ENCODE data around the gene PROZ. TPM values are rescaled to one million over a fixed set of nuclear protein-coding genes. Genes with fewer than 3 reads are reported as not detected.
A peak's percentile ranks its signal among the peaks of the same experiment; 100 is the strongest.

PROZ gene
- total RNA-seq, 1 experiment from 2014 or later: not detected

- Histone ChIP-seq H3K27me3 (ENCODE audit: low read length) (no peaks in the 10 kb centered on the region), H3K9me2 (replicated peaks; ENCODE audit: low read length) (no peaks in the 10 kb centered on the region), H3K4me3 (ENCODE audit: low read length) (no peak overlapping the region), H3K27ac (ENCODE audit: low read length) (no peak overlapping the region), H3K4me1 (ENCODE audit: insufficient read depth, low read length) (peaks cover 24% of the 10 kb centered on the region), H3F3A (ENCODE audit: low read length, unreplicated experiment) (no peaks in the 10 kb centered on the region), H3K9ac (ENCODE audit: low read length) (no peak overlapping the region), H2AFZ (ENCODE audit: low read length) (no peak overlapping the region), H3K4me2 (ENCODE audit: low read length) (peak overlapping the region; percentile 31), H3K36me3 (ENCODE audit: low read depth, low read length) (0 out of 2 replicates have a peak, but pooled peaks cover 3% of the 10 kb centered on the region), H4K20me1 (ENCODE audit: low read length) (peaks cover 11% of the 10 kb centered on the region; the same call in 1 of the 2 replicates), H3K79me2 (ENCODE audit: low read length) (peaks cover 87% of the 10 kb centered on the region), H3K9me3 (ENCODE audit: low read length) (no peaks in the 10 kb centered on the region)
- DNase-seq (peak; percentile 16), ATAC-seq (no peak)
- CTCF ChIA-PET: no interaction called here
- POLR2A ChIA-PET (ENCODE audit: unreplicated experiment): no interaction called here
- intact Hi-C loops (cut with micrococcal nuclease): no loop called here
- TF ChIP-seq EZH2 (IDR thresholded peaks at IDR 0.05; ENCODE audit: low read length, unreplicated experiment): no peak
- no peak for TF ChIP-seq CTCF (conservative IDR thresholded peaks at IDR 0.05; ENCODE audit: low read depth, low read length)
- no peak for TF ChIP-seq EZH2phosphoT487 (IDR thresholded peaks at IDR 0.05; ENCODE audit: borderline replicate concordance, low read length)
- no TSS peak for BruUV-seq (replicated peaks)
Observed at GRCh38 chr13:113205428-113205931, 47.0 kb downstream of the PROZ start.

DNA sequence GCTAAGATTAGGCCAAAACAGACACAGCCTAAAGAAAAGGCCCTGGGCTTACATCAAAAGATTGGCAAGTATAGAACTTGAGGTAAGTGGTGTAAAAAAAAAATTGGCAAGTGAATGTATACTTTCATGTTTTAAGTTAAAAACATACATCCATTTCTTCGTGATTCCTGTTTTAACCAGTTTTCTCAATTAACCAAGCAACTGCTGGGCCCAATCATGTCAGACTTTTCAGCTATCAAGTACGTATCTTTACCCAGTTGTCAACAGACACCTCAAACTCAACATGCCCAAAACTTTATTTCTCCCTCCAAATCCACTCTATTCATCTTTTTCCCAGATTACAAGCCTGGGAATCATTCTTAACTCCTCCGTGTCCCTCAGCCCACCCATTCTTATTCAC, 49.0 kb downstream of the PROZ start:
- H3K4me1 ChIP-seq (ENCODE audit: insufficient read depth, low read length): peaks cover 36% of the 10 kb centered on the region
- no peak overlapping the region for H2AFZ ChIP-seq (ENCODE audit: low read length)
- ChIA-PET CTCF (no interaction called here), POLR2A (ENCODE audit: unreplicated experiment) (interaction anchor here (0.6 kb wide), 1 partner anchor 29 kb away, joined by 3 read pairs; no protein-coding TSS in a partner anchor)
- H3K36me3 ChIP-seq (ENCODE audit: low read depth, low read length): peaks cover 13% of the 10 kb centered on the region
- DNase-seq (no peak), ATAC-seq (no peak)
- intact Hi-C loops (cut with micrococcal nuclease): no loop called here
- H3K4me2 ChIP-seq (ENCODE audit: low read length): peak overlapping the region; percentile 99
- peak overlapping the region; percentile 99 for H3K9ac ChIP-seq (ENCODE audit: low read length)
- no peaks in the 10 kb centered on the region for H3K9me2 ChIP-seq (replicated peaks; ENCODE audit: low read length)
- peak overlapping the region; percentile 82; the same call in 1 of the 2 replicates for H3K27ac ChIP-seq (ENCODE audit: low read length)
- H3K4me3 ChIP-seq (ENCODE audit: low read length): peak overlapping the region; percentile 99
- no peaks in the 10 kb centered on the region for H3K27me3 ChIP-seq (ENCODE audit: low read length)
- TSS peak; percentile 51 for BruUV-seq (replicated peaks)
- no peak for TF ChIP-seq CTCF (conservative IDR thresholded peaks at IDR 0.05; ENCODE audit: low read depth, low read length)
- no peak for TF ChIP-seq EZH2 (IDR thresholded peaks at IDR 0.05; ENCODE audit: low read length, unreplicated experiment)
- no peak for TF ChIP-seq EZH2phosphoT487 (IDR thresholded peaks at IDR 0.05; ENCODE audit: borderline replicate concordance, low read length)
- H3K79me2 ChIP-seq (ENCODE audit: low read length): peaks cover 87% of the 10 kb centered on the region
- H4K20me1 ChIP-seq (ENCODE audit: low read length): peaks cover 27% of the 10 kb centered on the region
- H3F3A ChIP-seq (ENCODE audit: low read length, unreplicated experiment): no peaks in the 10 kb centered on the region
- no peaks in the 10 kb centered on the region for H3K9me3 ChIP-seq (ENCODE audit: low read length)

- peaks cover 87% of the 10 kb centered on the region for H3K79me2 ChIP-seq (ENCODE audit: low read length)
- no peaks in the 10 kb centered on the region for H3F3A ChIP-seq (ENCODE audit: low read length, unreplicated experiment)
- peak overlapping the region; percentile 82 for H3K27ac ChIP-seq (ENCODE audit: low read length)
- no peak for TF ChIP-seq EZH2phosphoT487 (IDR thresholded peaks at IDR 0.05; ENCODE audit: borderline replicate concordance, low read length)
- BruUV-seq (replicated peaks): no TSS peak
- peaks cover 27% of the 10 kb centered on the region for H4K20me1 ChIP-seq (ENCODE audit: low read length)
- CTCF ChIA-PET: no interaction called here
- POLR2A ChIA-PET (ENCODE audit: unreplicated experiment): no interaction called here
- peaks cover 13% of the 10 kb centered on the region for H3K36me3 ChIP-seq (ENCODE audit: low read depth, low read length)
- peak overlapping the region; percentile 99 for H3K4me3 ChIP-seq (ENCODE audit: low read length)
- intact Hi-C loops (cut with micrococcal nuclease): no loop called here
- peak overlapping the region; percentile 99 for H3K9ac ChIP-seq (ENCODE audit: low read length)
- H3K4me2 ChIP-seq (ENCODE audit: low read length): peak overlapping the region; percentile 99
- peaks cover 36% of the 10 kb centered on the region for H3K4me1 ChIP-seq (ENCODE audit: insufficient read depth, low read length)
- H2AFZ ChIP-seq (ENCODE audit: low read length): peak overlapping the region; percentile 84
- H3K27me3 ChIP-seq (ENCODE audit: low read length): no peaks in the 10 kb centered on the region
- no peaks in the 10 kb centered on the region for H3K9me2 ChIP-seq (replicated peaks; ENCODE audit: low read length)
- no peaks in the 10 kb centered on the region for H3K9me3 ChIP-seq (ENCODE audit: low read length)
- DNase-seq: peak; percentile 22
- ATAC-seq: peak; percentile 17
Observed at GRCh38 chr13:113207890-113208420, 49.5 kb downstream of the PROZ start.

Data from PC-3 (cell line).